Ramos (cell line): ENCODE results near the gene USP10.
"Not testable (repeated sequence)": the region's sequence is repeated elsewhere in the genome, so short reads cannot be mapped to it uniquely, and the experiment has no call there.

Experiments
- in situ Hi-C: fragments of 300-500 bp; cut with MboI; formaldehyde crosslinking; loops from one replicate; pipeline ENCODE4 v1.14.3; 2022; ENCODE audit warnings: low sequenced_read_pairs; ENCODE audit not compliant: unreplicated experiment

USP10 gene

GRCh38 chr16:84724606-84725309 lies 25.0 kb downstream of the USP10 start:
- in situ Hi-C loops: loop anchor here (5.0 kb wide), 2 partner anchors 102 to 212 kb away; no protein-coding TSS in a partner anchor

DNA sequence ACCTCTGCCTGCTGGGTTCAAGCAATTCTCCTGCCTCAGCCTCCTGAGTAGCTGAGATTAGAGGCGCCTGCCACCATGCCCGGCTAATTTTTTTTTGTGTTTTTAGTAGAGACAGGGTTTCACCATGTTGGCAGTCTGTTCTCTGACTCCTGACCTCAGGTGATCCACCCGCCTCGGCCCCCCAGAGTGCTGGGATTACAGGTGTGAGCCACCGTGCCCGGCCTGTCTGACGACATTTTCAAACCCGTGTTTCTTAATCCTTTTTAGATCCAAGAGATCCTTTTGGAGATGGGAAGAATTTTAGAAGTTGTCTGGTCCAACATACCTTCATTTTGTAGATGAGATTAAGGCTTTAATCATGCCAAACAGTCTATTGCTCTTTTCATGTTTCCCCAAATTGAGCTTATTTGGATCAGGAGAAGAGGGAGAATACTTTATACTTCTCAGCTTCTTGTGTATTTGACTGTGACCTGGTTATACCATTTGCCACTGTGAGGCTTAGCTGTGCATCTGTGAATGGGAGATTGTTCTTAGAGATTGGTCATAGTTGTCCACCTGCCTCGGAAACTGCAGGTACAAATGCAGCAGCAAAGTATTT lies 25.8 kb downstream of the USP10 start:
- in situ Hi-C loops: loop anchor here (5.0 kb wide), 2 partner anchors 103 to 213 kb away; no protein-coding TSS in a partner anchor

DNA sequence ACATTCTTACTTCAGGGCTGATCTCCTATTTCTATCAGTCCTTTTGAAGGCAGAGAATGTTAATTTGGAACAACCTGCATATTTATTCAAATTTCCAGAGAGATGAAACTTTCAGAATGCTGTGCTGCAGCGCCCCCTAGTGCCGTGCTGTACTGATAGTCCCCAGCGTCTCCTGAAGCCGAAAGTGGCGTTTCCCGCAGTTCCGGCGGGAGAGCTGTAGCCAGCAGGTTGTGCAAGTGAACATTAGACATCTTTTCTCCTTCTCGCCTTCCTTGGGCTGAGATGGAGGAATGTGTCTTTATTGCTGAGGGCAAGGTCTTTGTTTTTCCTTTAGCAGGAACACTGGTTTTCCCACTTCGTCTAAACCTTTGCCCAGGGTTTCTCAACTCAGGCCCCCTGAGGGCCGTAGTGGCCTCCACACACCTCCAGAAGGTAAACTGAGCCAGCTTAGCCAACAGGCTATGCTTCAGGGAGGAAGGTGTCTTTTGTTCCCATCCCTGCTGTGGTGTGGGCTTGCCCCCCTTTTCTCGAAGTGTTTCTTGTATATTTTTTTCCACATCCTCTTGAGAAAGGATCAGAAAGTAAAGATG lies 26.4 kb downstream of the USP10 start:
- in situ Hi-C loops: loop anchor here (5.0 kb wide), 2 partner anchors 104 to 214 kb away; no protein-coding TSS in a partner anchor

- in situ Hi-C loops: loop anchor here (5.0 kb wide), 2 partner anchors 105 to 215 kb away; no protein-coding TSS in a partner anchor
These were observed 27.1 kb downstream of the USP10 start for GRCh38 chr16:84726669-84727467.

DNA sequence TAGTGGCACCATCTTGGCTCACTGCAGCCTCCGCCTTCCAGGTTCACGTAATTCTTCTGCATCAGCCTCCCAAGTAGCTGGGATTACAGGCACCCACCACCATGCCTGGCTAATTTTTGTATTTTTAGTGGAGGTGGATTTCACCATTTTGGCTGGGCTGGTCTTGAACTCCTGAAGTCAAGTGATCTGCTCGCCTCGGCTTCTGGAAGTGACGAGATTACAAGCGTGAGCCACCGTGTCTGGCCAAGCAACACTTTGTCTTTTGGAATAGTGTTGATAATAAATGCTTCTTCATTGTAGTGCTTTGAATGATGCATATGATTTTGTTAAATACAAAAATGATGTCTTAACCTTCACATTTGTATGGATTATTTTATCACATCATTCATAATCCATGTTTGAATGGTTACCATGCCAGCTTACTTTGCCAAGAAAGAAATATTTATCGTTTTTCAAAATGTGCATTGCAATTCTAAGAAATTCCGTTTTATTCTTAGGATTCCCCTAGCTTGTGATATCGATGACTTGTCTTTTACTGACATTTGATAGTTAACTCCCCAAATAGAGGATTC lies 29.1 kb downstream of the USP10 start:
- in situ Hi-C loops: loop anchor here (5.0 kb wide), 2 partner anchors 107 to 217 kb away; no protein-coding TSS in a partner anchor

GRCh38 chr16:84729716-84730320 lies 30.0 kb downstream of the USP10 start:
- in situ Hi-C loops: loop anchor here (5.0 kb wide), 2 partner anchors 108 to 218 kb away; no protein-coding TSS in a partner anchor

DNA sequence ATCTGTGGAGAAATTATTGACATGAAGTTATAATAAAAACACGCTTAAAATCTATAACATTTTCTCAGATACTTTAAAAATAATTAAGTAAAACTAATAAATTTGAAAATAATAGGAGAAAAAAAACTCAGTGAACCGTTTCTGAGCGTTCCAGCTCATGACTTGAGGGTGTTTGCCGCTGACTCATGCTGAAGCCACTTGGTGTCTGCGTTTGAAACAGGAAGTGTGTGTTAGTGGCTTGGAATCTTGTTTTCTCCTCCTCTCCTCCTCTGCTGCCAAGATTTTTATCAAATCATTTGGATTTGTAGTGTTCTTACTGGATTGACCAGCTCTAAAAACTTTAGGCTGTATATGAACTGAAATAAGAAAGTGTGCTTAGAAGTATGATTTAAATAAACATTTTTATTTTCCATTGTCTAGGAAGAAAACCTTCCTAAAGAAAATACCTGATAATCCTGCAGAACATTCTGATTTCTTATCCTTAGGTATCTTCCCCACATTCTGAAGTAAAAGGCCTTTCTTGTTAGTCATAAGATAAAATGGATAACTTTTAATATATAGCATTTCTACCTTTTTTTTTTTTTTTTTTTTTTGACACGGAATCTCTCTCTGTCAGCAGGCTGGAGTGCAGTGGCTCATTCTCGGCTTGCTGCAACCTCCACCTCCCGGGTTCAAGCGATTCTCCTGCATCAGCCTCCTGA lies 30.8 kb downstream of the USP10 start:
- in situ Hi-C loops: no loop called here

- in situ Hi-C loops: not testable (repeated sequence)
These were observed 32.5 kb downstream of the USP10 start for GRCh38 chr16:84732332-84732673.

GRCh38 chr16:84732674-84733352 lies 33.0 kb downstream of the USP10 start:
- in situ Hi-C loops: no loop called here

DNA sequence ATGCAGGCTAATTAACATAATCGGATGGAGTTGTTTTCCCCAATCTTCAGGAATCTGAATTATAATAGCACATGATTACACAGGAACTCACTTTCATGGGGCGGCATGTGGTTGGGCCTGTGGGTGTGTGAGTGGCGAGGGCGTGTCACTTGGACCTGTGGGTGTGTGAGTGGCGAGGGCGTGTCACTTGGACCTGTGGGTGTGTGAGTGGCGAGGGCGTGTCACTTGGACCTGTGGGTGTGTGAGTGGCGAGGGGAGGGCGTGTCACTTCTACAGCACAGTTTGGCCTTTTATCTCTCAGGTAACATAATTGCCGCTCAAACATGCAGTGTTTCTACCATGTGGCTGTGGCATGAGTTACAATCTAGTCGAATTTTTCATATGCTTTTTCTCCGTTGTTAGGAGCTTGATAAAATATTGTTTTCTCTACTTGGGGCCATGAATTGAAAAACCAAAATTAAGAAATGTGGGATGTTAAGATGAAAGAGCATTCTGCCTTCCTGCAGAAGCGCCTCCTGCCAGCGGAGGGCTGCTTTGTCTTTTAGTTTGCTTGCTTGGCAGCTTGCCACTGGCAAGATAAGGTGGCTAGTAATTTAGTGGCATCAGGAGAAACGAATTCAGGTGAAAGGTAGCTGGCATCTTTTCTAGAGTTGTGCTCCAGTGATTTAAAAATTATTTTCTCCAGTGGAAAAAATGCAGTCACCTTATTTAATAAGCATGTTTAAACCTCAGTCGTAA lies 36.2 kb downstream of the USP10 start:
- in situ Hi-C loops: no loop called here

DNA sequence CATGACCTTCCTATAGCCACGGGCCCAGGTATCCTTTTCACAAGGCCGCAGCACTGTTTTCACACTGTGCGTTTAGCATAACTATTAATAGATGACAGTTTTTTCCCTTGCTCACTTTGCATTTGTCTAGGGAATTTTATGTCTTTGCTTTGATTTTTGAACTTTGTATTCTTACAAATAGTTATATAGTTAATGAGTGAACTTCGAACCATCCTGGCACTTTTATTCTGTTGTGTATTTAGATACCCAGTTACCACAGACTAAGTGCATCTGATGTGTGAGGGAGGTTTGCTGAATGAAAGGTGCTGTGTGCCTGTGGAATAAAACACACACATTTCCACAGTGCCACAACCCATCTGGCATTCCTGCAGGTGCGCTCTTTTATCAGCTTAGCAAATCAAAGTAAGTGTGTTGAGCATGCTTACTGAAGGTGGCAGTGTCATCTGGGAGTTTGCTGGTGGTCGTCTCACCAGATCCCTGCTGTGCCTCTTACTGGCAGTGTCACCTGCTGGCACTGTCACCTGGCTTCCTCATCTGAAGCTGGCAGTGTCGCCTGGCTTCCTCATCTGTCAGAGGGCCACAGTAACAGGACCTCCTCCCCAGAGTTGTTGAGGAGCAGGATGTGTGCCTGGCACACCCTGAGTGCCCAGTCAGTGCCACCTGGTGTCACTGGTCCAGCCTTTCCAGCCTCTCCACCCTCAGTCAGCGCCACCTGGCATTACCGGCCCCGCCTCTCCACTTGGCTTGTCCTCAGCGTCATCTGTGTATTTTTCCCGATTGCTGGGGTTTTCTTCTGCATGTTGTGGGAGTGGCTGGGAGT lies 37.6 kb downstream of the USP10 start:
- in situ Hi-C loops: no loop called here

GRCh38 chr16:84738255-84739038 lies 38.6 kb downstream of the USP10 start:
- in situ Hi-C loops: no loop called here

DNA sequence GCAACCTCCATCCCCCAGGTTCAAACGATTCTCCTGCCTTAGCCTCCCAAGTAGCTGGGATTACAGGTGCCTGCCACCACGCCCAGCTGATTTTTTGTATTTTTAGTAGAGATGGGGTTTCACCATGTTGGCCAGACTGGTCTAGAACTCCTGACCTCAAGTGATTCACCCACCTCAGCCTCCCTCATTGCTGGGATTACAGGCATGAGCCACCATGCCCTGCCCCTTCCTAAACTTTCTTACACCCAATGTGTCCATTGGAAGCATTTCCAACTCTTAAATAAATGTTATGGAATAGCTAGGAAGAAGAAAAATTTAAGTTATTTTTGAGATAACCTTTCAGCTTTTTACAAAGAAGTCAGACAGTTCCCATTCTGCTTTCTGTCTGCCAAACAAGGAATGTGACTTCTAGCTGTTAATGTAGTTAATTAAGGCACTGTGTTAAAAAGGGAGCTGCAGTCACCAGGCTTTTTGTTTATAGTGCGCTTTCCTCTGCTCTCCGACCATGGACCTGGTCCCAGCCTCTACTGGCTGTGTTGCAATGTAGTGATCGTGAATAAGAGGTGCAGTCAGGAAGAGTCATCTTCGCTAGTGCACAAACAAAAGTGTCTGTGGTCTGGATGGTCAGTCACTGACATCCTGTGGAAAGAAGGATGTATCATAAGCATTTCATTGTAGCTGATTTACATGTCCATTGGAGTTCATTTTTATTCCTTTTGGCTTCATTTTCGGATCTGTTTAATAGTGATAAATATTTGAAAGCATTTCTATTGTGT lies 39.7 kb downstream of the USP10 start:
- in situ Hi-C loops: loop anchor here (5.0 kb wide), 1 partner anchor 102 kb away; no protein-coding TSS in a partner anchor

DNA sequence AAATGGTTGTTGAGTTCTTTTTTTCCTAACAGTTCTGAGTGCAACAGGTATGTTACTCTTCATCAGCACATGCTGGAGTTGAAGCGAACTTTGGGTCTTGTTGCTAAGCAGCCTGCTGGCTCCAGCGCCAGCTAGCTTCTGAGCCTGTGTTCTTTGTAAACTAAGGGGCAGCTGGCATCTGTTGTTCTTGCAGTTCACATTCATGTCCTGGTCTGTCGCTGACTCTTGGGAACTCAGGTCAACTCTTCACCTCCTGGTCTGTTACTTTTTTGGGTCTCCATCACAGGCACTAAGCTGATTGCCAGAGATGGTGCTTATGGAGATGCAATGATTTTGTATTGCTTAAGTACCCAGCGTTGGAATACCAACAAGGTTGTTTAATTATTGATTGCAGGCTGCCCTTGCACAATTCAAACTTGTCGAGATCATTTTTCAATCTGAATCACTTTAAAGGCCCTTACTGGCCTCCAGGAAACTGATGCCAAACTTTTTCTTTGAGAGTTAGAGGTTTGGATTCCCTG lies 40.9 kb downstream of the USP10 start:
- in situ Hi-C loops: loop anchor here (5.0 kb wide), 1 partner anchor 103 kb away; no protein-coding TSS in a partner anchor

DNA sequence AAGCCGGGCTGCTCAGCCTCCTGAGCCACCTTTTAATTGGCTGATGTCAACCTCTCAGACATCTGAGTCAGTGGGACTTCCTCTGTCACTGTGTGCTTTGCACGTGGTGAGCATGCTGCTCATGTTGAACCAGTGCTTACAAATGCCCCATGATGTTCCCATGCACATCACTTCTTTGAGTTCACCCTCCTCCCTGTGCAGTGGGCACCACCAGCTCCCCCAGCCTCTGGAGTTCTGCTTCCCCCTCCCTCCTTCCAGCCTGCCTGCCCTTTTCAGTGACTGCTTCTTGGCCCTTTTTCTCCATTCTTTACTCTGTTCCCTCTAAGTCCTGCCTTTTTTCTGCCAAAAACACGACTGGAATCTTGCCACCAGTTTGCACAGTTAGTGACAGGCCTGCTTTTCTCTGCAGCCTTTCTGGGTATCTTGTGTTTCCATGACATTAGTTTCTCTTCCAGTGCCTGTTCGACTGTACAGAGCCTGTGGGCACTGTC lies 41.6 kb downstream of the USP10 start:
- in situ Hi-C loops: loop anchor here (5.0 kb wide), 1 partner anchor 104 kb away; no protein-coding TSS in a partner anchor
